Germinal center (tissue), 1 donor: Measurements from ENCODE around the gene PARD3.
"Not testable (repeated sequence)": the region's sequence is repeated elsewhere in the genome, so short reads cannot be mapped to it uniquely, and the experiment has no call there.

Experiments
- DNase-seq: peaks from one replicate; pipeline ENCODE4 v3.0.0; 2012; ENCODE audit warnings: mixed read lengths, low spot score

The PARD3 gene

DNA sequence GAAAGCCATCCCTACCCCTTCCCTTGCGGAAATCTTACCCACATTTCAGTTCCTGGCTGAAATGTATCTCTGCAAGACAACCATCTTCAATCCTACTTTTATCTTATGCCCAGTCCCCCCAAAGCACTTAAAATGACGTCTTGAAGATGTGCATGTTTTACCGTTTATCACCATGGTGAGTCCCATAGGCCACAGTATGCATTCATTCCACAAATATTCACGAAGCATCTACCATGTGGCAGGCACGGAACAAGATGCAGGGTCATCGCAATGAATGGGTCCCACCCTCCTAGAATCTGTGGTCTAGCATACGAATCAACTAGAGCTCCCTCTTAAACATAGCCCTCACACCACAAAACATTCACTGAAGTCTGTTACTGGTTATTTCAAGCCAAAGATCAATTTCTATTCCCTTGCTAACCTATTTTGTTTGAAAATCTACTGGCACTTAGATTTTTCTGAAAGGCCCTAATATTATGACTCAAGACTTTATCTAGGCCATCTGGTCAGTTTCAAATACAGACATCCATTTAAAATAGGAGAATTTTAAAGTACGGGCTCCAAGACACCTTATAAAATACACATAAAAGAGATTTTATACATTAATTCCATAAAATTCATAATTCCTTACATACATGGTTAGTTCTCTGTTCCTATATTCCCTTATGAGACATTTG lies 99.4 kb downstream of the PARD3 start:
- no peak for DNase-seq

DNA sequence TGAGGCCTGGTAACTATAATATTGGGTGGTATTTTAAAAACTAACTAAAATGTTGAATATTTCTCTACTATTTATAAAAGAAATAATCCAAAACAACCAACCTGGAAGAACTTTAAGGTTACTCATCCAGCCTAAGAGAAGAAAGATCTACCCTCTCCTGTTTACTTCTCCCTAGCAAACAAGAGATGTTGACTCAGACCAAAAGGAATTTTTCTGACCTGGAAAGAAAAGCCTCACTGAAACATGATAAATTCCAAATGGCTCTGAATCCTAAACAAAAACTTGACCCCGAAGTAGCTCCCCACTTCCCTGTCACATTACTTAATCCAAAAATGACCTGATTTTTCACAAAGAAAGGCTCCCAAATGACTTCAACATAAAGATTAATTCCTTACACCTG lies 101.2 kb downstream of the PARD3 start:
- no peak for DNase-seq

DNA sequence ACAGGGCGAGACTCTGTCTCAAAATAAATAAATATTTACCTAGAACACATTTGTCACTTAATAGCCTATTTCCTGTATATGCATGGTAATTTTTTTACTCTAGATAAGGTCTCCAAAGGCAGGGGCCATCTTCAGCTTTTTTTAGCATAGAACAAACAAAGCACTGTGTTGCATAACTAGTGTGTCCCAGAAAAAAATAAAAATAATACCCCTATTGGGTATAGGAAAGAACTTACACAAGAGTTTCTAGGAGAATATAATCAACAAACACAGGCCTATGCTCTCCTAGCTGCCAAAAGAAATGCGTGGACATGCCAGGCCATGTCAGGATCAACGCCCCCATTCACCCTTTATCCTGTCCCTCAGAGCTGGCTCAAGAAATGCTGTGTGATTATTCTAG lies 103.6 kb downstream of the PARD3 start:
- no peak for DNase-seq

DNA sequence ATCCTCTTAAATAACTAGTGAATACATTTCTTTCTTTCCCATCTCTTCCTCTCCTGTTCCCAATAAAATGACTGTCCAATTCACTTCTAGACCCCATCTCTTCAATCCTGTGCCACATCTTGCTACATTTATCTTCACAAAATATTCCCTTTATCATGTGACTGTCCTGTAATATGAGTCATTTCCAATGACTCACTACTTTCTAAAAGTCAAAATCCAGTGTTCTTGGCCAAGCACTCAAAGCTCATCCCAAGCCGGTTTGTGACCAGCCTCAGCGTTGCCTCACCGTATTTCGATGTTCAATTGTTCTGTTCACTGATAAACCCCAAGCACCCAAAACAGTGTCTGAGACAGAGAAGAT lies 104.7 kb downstream of the PARD3 start:
- no peak for DNase-seq

DNA sequence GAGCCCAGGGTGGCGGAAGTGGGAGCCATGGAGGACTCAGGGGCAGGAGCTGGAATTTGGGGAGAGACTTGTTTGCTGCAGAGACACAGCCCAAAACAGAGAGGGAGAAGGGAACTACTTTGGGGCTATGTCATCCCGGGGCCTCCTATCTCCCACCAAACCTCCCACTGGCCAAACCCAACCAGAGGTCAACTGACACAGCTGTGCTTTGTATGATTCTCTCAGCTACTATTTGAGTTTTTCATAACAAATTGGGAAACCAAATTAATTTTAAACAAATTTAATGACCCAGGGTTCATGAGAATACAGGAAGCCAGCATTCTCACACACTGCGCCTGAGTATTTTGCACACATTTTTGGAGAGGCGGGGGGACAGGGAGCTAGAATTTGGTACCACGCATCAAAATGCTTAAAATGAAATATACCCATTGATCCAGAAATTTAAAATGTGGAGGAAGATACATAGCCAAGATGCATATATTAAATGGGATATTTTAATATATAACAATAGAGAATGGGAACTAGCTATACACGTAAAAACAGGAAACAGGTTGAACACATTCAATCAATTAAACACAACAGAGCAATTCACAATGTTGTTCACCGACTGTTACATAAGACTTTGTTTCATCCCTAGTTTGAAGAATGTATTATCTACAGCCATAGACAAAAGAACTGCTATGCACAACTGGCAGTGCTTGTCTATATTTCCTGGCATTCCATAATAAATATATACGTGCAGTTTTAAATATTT lies 105.3 kb downstream of the PARD3 start:
- DNase-seq = no peak

DNA sequence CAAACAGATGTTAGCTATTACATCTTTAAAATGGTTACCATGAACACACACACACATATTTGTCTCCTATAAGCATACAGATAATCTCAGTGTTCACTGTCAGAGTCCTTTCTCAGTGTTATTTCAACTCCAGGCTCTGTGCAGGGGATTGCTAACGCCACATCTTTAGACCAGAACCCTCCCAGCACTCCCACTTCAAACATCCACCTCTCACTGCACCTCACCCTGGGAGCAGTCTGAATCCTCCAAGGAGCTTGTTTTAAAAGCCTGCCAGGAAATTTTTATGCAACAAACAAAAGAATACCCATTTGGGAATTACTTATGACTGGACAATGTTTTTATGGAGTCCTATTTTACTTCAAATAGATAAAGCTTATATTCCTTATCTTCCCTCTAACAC lies 107.4 kb downstream of the PARD3 start:
- no peak for DNase-seq

DNA sequence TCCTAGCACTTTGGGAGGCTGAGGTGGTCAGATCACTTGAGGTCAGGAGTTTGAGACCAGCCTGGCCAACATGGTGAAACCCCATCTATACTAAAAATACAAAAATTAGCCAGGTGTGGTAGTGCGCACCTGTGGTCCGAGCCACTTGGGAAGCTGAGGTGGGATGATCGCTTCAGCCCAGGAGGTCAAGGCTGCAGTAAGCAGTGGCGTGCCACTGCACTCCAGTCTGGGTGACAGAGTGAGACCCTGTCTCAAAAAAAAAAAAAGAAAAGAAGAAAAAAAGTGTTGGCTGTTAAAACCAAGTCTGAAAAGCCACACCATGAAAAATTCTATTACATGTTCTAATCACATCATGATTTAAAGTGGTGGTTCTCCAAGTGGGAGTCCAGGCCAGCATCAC lies 108.1 kb downstream of the PARD3 start:
- DNase-seq = not testable (repeated sequence)

DNA sequence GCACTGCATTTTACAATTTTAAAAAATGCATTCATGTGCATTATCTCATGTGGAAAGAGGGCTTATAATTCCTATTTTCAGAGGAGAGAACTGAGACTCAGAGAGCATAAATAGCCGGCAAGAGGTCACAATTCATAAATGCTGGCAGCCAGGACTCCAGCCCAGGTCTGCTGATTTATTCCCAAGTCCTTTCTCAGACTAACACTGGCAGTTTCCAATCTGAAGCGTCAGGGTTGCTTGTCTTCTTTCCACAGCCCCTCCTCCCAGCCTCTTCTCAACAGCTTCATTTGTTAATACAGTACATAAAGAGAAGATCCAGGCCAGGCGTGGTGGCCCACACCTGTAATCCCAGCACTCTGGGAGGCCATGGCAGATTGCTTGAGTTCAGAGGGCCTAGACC lies 108.9 kb downstream of the PARD3 start:
- no peak for DNase-seq

DNA sequence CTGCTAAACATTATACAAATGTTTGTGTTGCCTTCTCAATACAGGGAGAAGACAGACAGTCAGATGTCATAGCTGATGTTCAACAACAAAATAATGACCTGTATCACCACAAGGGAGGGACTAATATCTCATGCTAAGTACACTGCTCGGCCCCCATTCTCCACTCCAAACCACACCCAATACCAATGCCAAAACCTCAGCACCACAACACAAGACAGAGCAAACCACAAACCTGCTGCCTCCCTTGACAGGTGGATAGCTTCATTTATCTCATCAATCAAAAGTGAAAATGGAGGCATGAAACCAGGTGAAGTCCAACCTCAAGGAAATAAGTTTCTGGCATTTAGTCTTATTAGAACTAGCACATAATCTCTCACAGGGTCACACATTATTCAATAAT lies 109.5 kb downstream of the PARD3 start:
- no peak for DNase-seq

DNA sequence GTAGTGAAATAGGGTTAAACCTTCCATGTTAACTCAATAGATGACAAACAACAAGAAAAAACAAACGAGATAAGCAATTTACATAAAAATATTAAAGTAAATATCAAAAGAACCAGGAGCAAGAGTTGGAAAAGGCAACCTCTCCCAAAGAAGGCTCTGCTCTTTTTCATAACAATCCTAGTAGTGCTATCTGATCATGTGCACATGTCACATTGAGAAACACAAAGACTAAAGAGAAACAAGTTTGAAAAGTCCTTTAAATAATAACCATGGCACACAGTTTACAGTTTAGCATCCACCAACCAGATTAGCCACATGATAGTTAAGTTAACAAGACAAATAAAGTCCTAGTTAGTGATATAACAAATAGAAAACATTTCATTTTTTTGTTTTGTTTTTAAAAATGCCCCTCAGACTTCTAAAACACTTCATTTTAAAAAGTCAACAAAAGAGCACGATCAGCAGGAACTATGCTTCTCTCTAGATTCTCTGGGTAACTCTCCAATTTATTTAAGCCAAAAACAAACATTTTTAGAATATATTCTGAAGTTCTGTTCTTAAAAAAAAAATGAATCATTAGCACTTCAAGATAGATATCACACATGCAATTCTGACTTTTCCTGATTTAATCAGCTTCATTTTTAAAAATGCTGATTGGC lies 110.4 kb downstream of the PARD3 start:
- no peak for DNase-seq

DNA sequence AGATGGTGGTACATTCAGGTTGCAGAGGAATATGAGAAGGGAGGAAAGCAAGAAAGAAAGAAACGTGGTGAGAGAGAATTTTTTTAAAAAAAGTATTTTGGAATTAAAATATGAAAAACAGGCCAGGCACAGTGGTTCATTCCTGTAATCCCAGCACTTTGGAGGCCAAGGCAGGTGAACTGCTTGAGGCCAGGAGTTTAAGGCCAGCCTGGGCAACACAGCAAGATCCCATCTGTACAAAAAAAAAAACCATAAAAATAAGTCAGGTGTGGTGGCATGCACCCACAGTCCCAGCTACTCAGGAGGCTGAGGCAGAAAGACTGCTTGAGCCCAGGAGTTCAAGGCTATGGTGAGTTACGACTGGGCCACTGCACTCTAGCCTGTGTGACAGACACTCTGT lies 112.1 kb downstream of the PARD3 start:
- no peak for DNase-seq

DNA sequence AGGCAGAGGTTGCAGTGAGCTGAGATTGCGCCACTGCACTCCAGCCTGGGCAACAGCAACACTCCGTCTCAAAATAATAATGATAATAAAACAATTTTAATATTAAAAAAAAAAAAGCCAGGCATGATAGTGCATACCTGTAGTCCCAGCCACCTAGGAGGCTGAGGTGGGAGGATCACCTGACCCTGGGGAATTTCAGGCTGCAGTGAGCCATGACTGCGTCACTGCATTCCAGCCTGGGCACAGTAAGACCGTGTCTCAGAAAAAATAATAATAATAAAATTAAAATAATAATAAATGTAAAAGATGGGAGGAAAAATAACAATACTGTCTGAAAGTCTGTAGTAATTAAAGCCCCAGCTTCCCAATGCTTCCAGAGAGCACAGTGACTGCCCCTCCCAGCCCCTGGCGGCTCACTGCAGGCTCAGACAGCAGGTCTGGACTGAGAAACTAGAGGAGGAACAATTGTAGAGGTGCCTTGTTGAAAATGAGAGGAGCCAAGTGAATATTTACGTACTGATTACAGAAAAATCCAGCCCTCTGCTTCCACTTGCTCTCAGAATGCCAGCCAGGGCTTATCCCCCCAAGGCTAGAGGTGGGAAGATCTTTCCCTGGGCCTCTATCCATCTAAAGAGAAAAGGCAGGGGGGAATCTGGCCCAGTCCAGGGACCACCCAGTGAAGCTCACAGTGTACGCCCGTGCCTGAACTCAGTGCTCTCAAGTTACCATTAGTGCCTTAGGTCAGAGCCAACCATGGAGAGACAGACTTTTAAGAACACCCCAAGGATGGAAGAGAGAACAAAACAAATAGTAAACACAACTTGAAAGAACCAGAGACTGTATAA lies 112.8 kb downstream of the PARD3 start:
- no peak for DNase-seq

DNA sequence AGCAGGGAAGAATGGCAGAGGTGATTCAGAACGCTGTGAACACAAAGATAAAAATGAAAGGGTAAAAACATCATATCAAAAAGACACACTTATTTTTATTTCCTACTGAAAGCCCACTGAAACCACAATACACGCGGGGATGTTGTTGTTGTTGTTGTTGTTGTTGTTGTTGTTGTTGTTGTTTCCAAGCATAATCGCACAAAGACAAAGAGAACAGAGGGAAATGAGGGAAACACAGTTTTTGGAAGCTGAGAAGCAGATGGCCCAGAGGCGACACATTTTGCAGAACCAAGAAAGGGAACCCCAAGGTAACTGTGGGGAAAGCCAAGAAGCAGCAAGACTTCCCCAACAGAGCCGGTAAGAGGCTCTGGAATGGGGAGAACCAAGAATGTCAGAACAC lies 113.9 kb downstream of the PARD3 start:
- DNase-seq = no peak

DNA sequence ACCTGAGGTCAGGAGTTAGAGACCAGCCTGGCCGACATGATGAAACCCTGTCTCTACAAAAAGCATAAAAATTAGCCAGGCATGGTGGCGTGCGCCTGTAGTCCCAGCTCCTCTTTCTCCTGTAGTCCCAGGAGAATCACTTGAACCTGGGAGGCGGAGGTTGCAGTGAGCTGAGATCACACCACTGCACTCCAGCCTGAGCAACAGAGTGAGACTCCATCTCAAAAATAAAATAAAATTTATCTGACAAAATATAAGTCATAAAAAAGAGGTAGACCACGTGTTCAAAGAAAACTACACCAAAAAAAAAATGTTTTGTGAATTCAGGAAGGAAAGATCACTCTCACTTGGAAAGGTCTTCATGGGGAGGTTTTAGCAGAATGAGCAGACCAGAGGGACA lies 114.3 kb downstream of the PARD3 start:
- not testable (repeated sequence) for DNase-seq

DNA sequence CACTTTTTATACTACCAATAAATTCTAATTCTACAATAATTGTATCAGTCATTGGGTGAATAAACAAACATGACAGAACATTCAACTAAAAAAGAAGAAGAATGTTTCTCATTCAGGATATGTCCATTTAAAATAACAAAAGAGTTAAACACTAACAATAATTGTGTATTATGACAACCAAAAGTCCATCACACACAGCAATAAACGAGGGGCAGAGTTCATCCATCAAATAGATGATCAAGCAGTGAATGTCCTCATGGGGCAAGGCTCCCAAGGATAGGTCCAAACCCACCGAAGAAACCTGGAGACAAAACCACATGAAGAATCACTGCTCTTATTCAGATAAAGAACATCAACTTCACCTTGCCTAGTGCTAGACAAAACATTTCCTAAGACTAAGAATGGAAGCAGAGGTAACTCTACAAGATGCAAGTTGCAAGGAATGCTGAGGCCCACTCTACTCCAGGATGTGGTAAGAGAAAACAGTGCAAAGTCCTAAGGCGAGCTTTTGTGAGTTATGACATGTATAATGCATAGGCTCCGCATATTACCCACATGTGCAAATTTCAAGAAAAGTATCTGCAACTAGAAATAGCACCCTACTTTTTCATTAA lies 115.1 kb downstream of the PARD3 start:
- DNase-seq = no peak

DNA sequence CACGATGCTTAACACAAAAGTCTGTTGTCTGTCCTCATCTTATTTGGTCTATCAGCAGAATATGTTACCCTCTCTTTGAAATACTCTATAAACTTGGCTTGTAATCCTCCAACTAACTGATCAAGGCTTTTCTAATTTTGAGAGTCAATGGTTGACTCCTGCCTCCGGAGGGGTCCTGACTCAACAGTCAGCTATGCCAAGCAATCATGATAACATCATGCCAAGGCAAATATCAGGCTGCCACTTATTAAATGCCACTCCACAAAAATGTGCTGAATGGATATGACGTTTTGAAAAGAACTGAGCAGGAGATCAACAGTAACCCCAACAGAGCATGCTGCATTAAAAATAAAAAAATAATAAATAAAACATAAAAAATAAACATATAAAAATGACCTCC lies 116.1 kb downstream of the PARD3 start:
- no peak for DNase-seq

DNA sequence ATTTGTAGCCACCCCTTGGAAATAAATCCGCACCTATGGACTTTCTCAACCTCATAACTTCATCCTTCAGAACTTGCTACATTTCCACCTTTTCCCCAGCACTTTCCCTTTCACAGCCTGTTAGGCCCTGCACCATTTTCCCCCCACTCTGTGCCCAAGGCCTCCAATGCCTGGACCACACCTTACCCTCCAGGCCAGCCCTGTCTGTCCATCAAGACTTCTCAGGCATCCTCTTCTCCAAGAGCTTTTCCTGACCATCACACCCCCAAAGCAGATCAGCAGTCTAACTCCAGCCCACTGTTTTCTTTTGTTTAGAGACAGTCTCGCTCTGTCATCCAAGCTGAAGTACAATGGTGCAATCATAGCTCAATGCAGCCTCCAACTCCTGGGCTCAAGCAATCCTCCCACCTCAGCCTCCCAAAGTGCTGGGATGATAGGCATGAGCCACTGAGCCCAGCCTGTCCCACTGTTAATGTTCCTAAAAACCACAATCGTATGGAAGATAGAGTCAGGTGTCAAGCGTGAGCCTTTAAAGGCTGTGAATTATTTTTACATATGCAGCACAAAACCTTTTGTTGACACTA lies 116.8 kb downstream of the PARD3 start:
- no peak for DNase-seq

DNA sequence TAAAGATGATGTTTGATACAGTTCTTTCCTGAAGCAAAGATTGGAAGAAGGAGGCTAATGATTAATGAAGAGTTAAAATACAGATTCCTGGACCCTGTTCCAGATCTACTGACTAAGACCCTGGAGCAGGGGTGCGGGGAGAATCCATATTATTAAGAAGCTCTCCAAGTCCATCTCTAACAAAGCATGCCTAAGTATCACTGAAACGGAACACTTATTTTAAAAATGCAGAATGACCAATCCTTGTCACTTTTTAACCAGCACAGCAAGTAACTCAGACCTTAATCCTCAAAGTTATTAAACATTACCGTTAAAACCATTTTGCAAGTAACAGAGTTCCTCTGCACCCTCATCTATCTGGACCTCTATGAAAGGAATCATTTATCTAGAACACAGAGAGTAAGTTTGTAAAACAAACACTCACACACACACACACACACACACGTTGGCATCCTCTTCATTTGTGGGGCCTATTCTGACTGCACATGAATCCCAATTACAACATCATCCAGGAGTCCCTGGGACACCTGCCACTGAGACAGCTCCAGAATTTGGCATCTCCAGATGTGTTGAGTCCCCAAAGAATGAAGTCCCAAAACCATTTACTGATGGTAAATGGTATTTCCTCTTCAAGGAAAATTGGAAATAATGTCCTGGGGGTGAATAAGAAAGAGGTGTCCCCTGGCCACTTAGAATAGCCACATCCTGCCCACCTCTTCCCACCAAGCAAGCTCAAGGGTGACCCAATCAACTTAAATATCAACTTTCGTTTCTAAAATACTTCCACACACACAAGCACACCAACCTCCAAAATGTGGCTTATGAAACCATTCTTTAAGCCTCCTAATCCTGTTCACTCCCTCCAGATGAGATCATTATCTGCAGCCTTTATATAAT lies 117.5 kb downstream of the PARD3 start:
- no peak for DNase-seq

DNA sequence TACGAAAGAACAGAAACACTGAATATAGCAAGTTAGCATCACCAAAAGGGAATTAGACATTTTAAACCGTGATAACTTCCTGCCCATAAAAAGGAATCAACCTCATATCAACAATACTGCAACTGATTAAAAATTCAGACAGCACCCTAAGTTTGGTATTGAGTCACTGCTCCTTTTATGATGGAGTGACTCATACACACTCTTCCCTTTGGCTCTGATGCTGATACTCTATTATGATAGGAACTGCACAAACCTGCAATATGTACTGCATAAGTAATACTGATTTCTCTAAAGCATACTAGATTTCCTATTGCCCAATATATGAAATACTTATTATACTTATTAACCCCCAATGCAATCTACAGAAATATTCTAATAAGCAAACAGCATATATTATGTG lies 118.7 kb downstream of the PARD3 start:
- DNase-seq = no peak

DNA sequence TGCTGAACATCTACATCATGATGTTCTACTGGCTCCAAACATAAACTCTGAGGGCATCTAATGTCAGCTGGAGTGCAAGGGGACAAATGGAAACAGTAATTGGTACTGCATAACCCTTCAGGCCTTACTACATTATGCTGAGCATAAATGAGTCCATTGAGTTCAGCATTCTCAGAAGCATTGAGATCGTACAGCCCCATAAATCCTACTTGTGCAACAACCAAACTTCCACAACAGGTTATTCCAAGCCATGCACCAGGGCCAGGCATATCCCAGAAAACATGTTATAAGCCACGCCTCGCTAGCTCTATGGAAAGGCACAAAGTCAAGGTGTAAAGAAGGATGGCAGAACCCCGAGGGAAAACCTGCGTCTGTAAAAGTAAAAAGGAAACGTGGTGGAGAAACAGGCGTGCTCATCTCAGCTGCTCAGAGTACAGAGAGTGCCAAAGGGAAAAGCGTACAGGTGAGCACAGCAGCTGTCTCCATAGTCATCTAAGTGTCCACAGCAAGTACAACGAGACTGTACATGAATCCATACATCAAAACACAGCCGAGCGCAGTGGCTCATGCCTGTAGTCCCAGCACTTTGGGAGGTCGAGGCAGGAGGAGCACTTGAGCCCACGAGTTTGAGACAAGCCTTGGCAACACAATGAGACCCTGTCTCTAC lies 124.6 kb downstream of the PARD3 start:
- no peak for DNase-seq
